GM12878 (cell line): ENCODE data around the gene NTM. TPM values are rescaled to one million over a fixed set of nuclear protein-coding genes. Genes with fewer than 3 reads are reported as not detected.
A peak's percentile ranks its signal among the peaks of the same experiment; 100 is the strongest.

Source experiments
- ATAC-seq: fragments of 200-7000 bp; cut with Tn5 transposase; 3 replicates; pipeline ENCODE4 v1.9.1; 2020; ENCODE audit warnings: mild to moderate bottlenecking, moderate library complexity
- BruUV-seq: library from RNA; stranded (reverse); fragments of 400-500 nt; replicated peaks from 2 replicates; lab custom pipeline; 2021; lab: Mats Ljungman, UMichigan
- CTCF ChIA-PET: fragments of 300-600 bp; sonication (Branson Sonifier 250); formaldehyde crosslinking; extraction: SDS; loops from one replicate; lab custom pipeline; 2021; ENCODE audit warnings: inconsistent platforms; lab: Yijun Ruan, JAX
- POLR2A ChIA-PET: fragments of 350-600 bp; formaldehyde crosslinking; extraction: SDS; loops from one replicate; lab custom pipeline; 2021; ENCODE audit warnings: inconsistent platforms; lab: Charles Lee
- RAD21 ChIA-PET: fragments of 300-600 bp; sonication (Branson Sonifier 250); formaldehyde crosslinking; loops from one replicate; lab custom pipeline; 2023; ENCODE audit warnings: antibody characterized with exemption; ENCODE audit not compliant: unreplicated experiment; lab: Charles Lee
- SMC1A ChIA-PET: fragments of 300-600 bp; sonication (Branson Sonifier 250); formaldehyde crosslinking; loops from one replicate; lab custom pipeline; 2023; ENCODE audit not compliant: unreplicated experiment, uncharacterized antibody; lab: Charles Lee
- DNase-seq: peaks from one replicate; pipeline ENCODE4 v3.0.0-alpha.2; 2011; ENCODE audit warnings: low read depth, low spot score
- FAIRE-seq: peaks from 3 replicates; lab custom pipeline; 2011; peaks lifted over from hg19 to GRCh38; lab: Jason Lieb, UNC
- H2AFZ ChIP-seq: 2 replicates; pipeline ENCODE4 v1.6.0; 2011; ENCODE audit warnings: low read depth, low read length, control low read depth; ENCODE audit not compliant: control insufficient read depth
- H3K27ac ChIP-seq: 2 replicates; pipeline ENCODE4 v1.5.1; 2011; ENCODE audit warnings: control low read depth; ENCODE audit not compliant: control insufficient read depth, insufficient read depth
- H3K27me3 ChIP-seq, 2 experiments: replicated peaks in 1 of 2; 2 replicates each; pipeline versions ENCODE4 v1.6.0 to v1.6.1; 2011; ENCODE audit warnings: low read length in 1 of 2; ENCODE audit not compliant: control insufficient read depth in 2 of 2, insufficient read depth in 2 of 2
- H3K36me3 ChIP-seq, 2 experiments: 2 replicates each; pipeline ENCODE4 v1.5.1; 2011; ENCODE audit warnings: low read length in 1 of 2; ENCODE audit not compliant: control insufficient read depth in 2 of 2, insufficient read depth in 2 of 2
- H3K4me1 ChIP-seq: 2 replicates; pipeline ENCODE4 v1.6.1; 2011; ENCODE audit warnings: mild to moderate bottlenecking, low read length, moderate library complexity, mixed read lengths; ENCODE audit not compliant: control insufficient read depth, insufficient read depth
- H3K4me2 ChIP-seq: 2 replicates; pipeline ENCODE4 v1.6.0; 2011; ENCODE audit warnings: control low read depth; ENCODE audit not compliant: control insufficient read depth, insufficient read depth
- H3K4me3 ChIP-seq: fragments of 200-600 bp; sonication (generic); 2 replicates; pipeline ENCODE4 v1.5.1; 2016
- H3K79me2 ChIP-seq: 2 replicates; pipeline ENCODE4 v1.6.0; 2011; ENCODE audit warnings: low read length; ENCODE audit not compliant: control insufficient read depth, insufficient read depth
- H3K9ac ChIP-seq: 2 replicates; pipeline ENCODE4 v1.8.0; 2011; ENCODE audit warnings: low read length, control low read depth, mixed read lengths; ENCODE audit not compliant: control insufficient read depth, insufficient read depth
- H3K9me3 ChIP-seq: replicated peaks from 3 replicates; pipeline ENCODE4 v1.5.1; 2011; ENCODE audit warnings: mild to moderate bottlenecking, low read length; ENCODE audit not compliant: control insufficient read depth, insufficient read depth
- H4K20me1 ChIP-seq: 2 replicates; pipeline ENCODE4 v1.6.0; 2011; ENCODE audit not compliant: control insufficient read depth, insufficient read depth
- BCLAF1 ChIP-seq: fragments of 450-650 bp; IDR thresholded peaks from 2 replicates; pipeline ENCODE4 v1.6.1; 2017; ENCODE audit warnings: antibody characterized with exemption, mild to moderate bottlenecking, moderate library complexity
- CTCF ChIP-seq, 3 experiments: IDR thresholded peaks in 2 of 3; conservative IDR thresholded peaks in 1 of 3; 2 replicates each; pipeline ENCODE4 v1.5.1; 2011; ENCODE audit warnings: low read depth in 3 of 3, low read length in 3 of 3, mild to moderate bottlenecking in 3 of 3, control low read depth in 2 of 3, moderate library complexity in 2 of 3, inconsistent platforms in 1 of 3, mixed read lengths in 1 of 3; ENCODE audit not compliant: control insufficient read depth in 2 of 3, insufficient read depth in 1 of 3; ENCODE audit errors: extremely low read depth in 1 of 3
- CUX1 ChIP-seq: IDR thresholded peaks from 2 replicates; pipeline ENCODE4 v1.6.1; 2012; ENCODE audit warnings: improper control_type of control experiment, low read depth, low read length; ENCODE audit not compliant: insufficient replicate concordance
- ESRRA ChIP-seq: IDR thresholded peaks from 2 replicates; pipeline ENCODE4 v1.6.1; 2012; ENCODE audit warnings: mild to moderate bottlenecking, low read length, improper control_type of control experiment
- FOXM1 ChIP-seq: IDR thresholded peaks from 2 replicates; pipeline ENCODE4 v1.6.1; 2012; ENCODE audit warnings: low read depth, mild to moderate bottlenecking, inconsistent platforms, low read length, moderate library complexity
- GATAD2B ChIP-seq: fragments of 450-650 bp; conservative IDR thresholded peaks from 2 replicates; pipeline ENCODE4 v1.6.1; 2017; ENCODE audit warnings: low read depth, mild to moderate bottlenecking, moderate library complexity
- RAD21 ChIP-seq: IDR thresholded peaks from 2 replicates; pipeline ENCODE4 v1.6.1; 2011; ENCODE audit warnings: mild to moderate bottlenecking, low read depth, low read length, moderate library complexity; ENCODE audit not compliant: insufficient read depth
- SIN3A ChIP-seq: IDR thresholded peaks from 2 replicates; pipeline ENCODE4 v1.6.1; 2012; ENCODE audit warnings: low read depth, low read length, improper control_type of control experiment
- SPI1 ChIP-seq: IDR thresholded peaks from 2 replicates; pipeline ENCODE4 v1.6.1; 2011; ENCODE audit warnings: low read depth, mild to moderate bottlenecking, low read length, moderate library complexity, borderline replicate concordance; ENCODE audit not compliant: insufficient read depth
- SRF ChIP-seq, 2 experiments: IDR thresholded peaks; 2 replicates each; pipeline ENCODE4 v1.6.1; 2011; ENCODE audit warnings: low read depth in 2 of 2, low read length in 2 of 2, mild to moderate bottlenecking in 1 of 2, moderate library complexity in 1 of 2
- ZNF217 ChIP-seq: fragments of 450-650 bp; IDR thresholded peaks from 2 replicates; pipeline ENCODE4 v1.6.1; 2017; ENCODE audit warnings: antibody characterized with exemption, mild to moderate bottlenecking
- ZNF274 ChIP-seq: IDR thresholded peaks from one replicate; pipeline ENCODE4 v1.8.0; 2011; ENCODE audit not compliant: insufficient read length, insufficient read depth
- ZNF622 ChIP-seq: fragments of 450-650 bp; IDR thresholded peaks from 2 replicates; pipeline ENCODE4 v1.6.1; 2017; ENCODE audit warnings: mild to moderate bottlenecking, inconsistent platforms
- ZZZ3 ChIP-seq: IDR thresholded peaks from 2 replicates; pipeline ENCODE4 v1.6.1; 2011; ENCODE audit warnings: low read depth; ENCODE audit not compliant: control insufficient read depth, insufficient read length
- WGBS: methylation state at CpG from one replicate; pipeline ENCODE4 v1.1.6; 2016; ENCODE audit warnings: low lambda C conversion rate; ENCODE audit not compliant: insufficient replicate concordance, insufficient coverage; ENCODE audit errors: missing lambda C conversion rate; 5-methylcytosine and 5-hydroxymethylcytosine counted together
- in situ Hi-C: fragments of 300-500 bp; cut with MboI; formaldehyde crosslinking; loops from 9 replicates; pipeline ENCODE4 v1.14.3; 2018; ENCODE audit warnings: mixed read lengths
- intact Hi-C: fragments of 100-400 bp; cut with micrococcal nuclease; formaldehyde crosslinking; loops from one replicate; pipeline ENCODE4 v1.14.2; 2022; ENCODE audit not compliant: unreplicated experiment
- polyA plus RNA-seq, 11 experiments: library from polyadenylated mRNA; depleted of rRNA in 4 of 11; unstranded in 6 of 11; stranded (reverse) in 5 of 11; fragments of >200 nt; fragmentation: Nextera tagmentation in 4 of 11; fragmentation: Illumina TruSeq in 1 of 11; extraction: Ambion mirVana in 4 of 11; extraction: Trizol in 1 of 11; gene quantifications; 1 replicate in 1 of 11; 2 replicates in 10 of 11; pipeline versions ENCODE4 v1.2.1 to v1.2.3, GENCODE V29; 2011 to 2016; ENCODE audit warnings: inconsistent platforms in 2 of 11, missing spikeins in 2 of 11, low read depth in 1 of 11
- total RNA-seq, 4 experiments: library from RNA; depleted of rRNA in 3 of 4; stranded (reverse); fragments of >200 nt in 3 of 4; fragmentation: Illumina TruSeq in 1 of 4; extraction: Trizol in 1 of 4; gene quantifications; 2 replicates each; pipeline versions ENCODE4 v1.2.1 to v1.2.3, GENCODE V29; 2013 to 2021

NTM gene
- total and polyA plus RNA-seq, 10 of the 15 experiments (the other 5 are each of a cell fraction or from before 2014, with no cell fraction given) = not detected

GRCh38 chr11:132099692-132100091, 729.3 kb downstream of the NTM start:
- Histone ChIP-seq H3K9ac (no peak overlapping the region), H3K27ac (no peak overlapping the region), H4K20me1 (no peaks in the 10 kb centered on the region), H3K4me3 (no peak overlapping the region), H3K36me3 (no peaks in the 10 kb centered on the region), H3K4me1 (no peaks in the 10 kb centered on the region), H2AFZ (no peak overlapping the region), H3K4me2 (no peak overlapping the region), H3K79me2 (no peaks in the 10 kb centered on the region), H3K9me3 (no peaks in the 10 kb centered on the region), H3K27me3 (no peaks in the 10 kb centered on the region)
- 40% methylated on average over 4 of the region's 4 CpGs for WGBS
- RAD21 ChIA-PET = no interaction called here
- POLR2A ChIA-PET = no interaction called here
- no peak for DNase-seq
- SMC1A ChIA-PET = interaction anchor here (0.7 to 1.5 kb wide), 3 partner anchors 14 to 231 kb away, joined by 3 to 5 read pairs (median 3); no protein-coding TSS in a partner anchor
- in situ Hi-C loops (no loop called here), intact Hi-C loops (no loop called here)
- CTCF ChIA-PET = interaction anchor here (0.7 kb wide), 1 partner anchor 35 kb away, joined by 3 read pairs; no protein-coding TSS in a partner anchor
- ATAC-seq = peak; percentile 84
- BruUV-seq = no TSS peak
- no peak for FAIRE-seq
- TF ChIP-seq ESRRA = no peak
- TF ChIP-seq FOXM1 = no peak
- TF ChIP-seq ZNF274 = no peak
- no peak for TF ChIP-seq ZNF622
- no peak for TF ChIP-seq BCLAF1
- TF ChIP-seq SRF (IDR thresholded peaks at IDR 0.05; ENCODE audit: low read depth in 2 of 2, low read length in 2 of 2) = no peak
- TF ChIP-seq CTCF (IDR thresholded peaks at IDR 0.05 in 2 of 3, conservative IDR thresholded peaks at IDR 0.05 in 1 of 3; ENCODE audit: control insufficient read depth in 2 of 3, extremely low read depth in 1 of 3, insufficient read depth in 1 of 3, low read depth in 3 of 3, low read length in 3 of 3) = peak; percentile 49 to 71 (median 57)
- TF ChIP-seq RAD21 = 0 out of 2 replicates have a peak, but pooled peaks have one; percentile 19
- no peak for TF ChIP-seq ZZZ3
- TF ChIP-seq SPI1 = no peak
- TF ChIP-seq ZNF217 = no peak
- no peak for TF ChIP-seq SIN3A
- TF ChIP-seq CUX1 = no peak
- TF ChIP-seq GATAD2B = no peak
